Activated gamma-delta T cell (primary cell): ENCODE results near the gene ICOS.

Source experiments
- DNase-seq: peaks from one replicate; lab custom pipeline; 2025; lab: John Stamatoyannopoulos, UW
- total RNA-seq, 2 donors: gene quantifications; one replicate each; lab custom pipeline; 2026; lab: John Stamatoyannopoulos, UW

The ICOS gene, protein sequence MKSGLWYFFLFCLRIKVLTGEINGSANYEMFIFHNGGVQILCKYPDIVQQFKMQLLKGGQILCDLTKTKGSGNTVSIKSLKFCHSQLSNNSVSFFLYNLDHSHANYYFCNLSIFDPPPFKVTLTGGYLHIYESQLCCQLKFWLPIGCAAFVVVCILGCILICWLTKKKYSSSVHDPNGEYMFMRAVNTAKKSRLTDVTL
- 34.9 to 39.6 reads per million in 2 donors for total RNA-seq

DNA sequence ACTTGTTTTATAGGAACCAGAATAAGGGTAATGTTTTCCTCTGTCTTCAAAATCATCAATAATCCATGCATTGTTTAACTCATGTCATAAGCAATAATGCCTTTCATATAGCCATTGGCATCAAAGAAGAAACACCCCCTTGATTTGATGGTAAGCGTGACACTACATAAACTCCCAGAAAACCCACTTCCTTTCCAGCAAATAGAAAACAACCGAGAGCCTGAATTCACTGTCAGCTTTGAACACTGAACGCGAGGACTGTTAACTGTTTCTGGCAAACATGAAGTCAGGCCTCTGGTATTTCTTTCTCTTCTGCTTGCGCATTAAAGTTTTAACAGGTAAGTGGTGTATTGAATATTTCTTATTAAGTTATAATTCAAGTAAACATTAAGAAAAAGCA is at the start of gene ICOS:
Gene ICOS, plus strand, starts transcription at position 229 of the 400 bp plus-strand sequence. Its CDS starts 52 bp downstream, at position 281.
- DNase-seq, result no peak

DNA sequence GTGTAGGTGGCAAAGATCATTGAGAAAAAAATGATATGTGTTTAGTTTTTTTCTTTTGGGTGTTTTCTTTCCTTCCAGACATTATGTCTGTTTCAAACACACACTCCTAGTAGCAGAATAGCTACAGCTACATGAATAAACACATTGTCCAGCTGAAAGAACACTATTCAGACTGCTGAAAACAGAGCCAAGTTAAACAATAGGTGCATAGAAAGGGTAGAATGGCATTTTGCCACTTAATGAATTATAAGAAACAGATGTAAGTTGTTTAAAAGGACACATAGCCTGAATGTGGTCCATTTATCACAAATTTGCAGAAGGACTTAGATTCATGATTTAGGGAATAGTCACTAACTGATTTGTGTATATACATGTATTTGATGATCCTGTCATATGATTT is 48.9 kb upstream of the ICOS start:
- DNase-seq, result no peak

DNA sequence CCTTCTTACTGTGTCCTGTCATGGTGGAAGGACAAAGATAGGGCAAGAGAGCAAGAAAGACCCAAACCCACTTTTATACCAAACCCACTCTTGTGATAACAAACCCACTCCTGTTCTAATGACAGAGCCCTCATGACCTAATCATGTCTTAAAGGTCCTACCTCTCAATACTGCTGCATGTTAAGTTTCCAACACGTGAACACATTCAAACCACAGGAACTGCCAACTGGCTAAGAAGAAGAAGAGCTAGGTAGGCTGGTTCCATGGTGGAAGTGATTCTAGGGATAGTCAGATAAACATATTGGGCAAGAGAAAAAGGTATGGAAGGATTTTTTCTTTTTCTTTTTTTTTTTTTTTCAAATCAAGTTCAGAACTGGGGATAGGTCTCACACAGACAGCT is 47.0 kb upstream of the ICOS start:
- no peak for DNase-seq

DNA sequence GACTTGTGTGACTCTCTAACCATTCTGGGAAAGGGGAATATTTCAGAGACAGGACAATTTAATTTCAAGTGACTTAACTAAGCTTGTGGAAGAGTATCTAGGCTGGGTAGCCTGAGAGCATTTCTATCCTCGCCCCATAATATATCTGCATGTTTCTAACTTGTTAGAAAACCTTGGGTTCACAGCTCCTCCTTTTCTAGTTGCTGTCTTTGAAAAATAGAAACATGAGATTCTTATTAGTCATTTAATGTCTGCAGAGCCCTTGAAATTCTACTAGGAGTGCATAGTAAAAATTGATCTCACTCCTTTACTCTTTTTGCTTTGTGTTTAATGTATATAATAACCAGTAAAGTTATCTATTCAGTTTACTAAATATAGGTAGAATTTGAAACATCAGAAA is 46.6 kb upstream of the ICOS start:
- DNase-seq, result no peak

DNA sequence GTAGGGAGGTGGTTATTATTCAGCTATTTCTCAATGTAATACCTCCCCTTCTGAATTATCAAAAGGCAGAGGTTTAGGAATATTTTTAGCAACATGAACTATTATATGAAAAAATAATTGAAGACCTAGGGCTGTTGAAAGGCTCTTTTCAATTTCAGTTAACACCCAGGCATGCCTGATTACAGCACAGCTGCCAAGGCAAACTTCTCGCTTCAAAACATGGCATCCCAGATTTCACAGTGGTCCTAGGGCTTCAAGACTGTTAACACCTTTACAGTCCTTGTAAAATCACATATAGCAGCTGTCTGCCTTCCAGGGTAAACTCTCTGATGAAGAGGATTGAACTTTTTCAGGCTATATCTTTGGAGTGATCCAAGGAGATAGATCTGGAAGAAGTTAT is 45.8 kb upstream of the ICOS start:
- DNase-seq, result no peak

DNA sequence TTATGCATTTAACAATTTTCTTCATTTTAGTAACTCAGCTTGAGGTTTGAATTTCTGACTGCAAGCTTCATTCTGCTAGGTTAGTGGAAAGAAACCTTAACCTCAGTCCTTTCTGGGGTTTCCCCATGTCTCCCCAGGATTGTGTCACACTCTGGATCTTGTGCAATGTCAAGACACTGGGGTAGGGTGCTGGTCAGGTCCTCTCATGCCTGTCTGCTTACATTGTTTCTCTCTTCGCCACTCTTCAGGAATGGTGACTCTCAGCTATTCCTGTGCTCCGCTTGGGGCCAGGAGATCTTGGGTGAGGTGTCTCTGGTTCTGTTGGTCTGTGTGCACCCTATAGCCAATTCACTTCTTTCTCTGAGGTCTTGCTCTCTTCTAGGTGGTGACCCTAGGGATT is 45.1 kb upstream of the ICOS start:
- no peak for DNase-seq

DNA sequence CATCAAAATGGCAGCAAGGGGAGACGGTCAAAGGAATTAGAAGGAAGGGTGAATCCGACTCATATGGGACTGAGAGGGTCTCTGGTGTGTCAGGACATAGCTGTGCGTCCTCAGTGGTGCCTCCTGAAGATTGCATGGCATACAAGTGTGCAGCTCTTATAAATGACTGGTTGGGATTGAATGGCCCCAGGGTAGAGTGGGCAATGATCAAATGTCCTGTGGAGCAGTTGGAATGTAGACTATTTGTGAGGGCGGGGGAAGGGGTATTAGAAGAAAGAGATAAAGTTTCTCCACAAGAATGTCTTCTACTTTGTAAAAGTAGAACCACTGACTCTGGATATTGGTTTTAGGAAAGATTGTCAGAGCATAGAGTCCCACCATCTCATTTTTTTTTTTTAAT is 44.4 kb upstream of the ICOS start:
- no peak for DNase-seq

DNA sequence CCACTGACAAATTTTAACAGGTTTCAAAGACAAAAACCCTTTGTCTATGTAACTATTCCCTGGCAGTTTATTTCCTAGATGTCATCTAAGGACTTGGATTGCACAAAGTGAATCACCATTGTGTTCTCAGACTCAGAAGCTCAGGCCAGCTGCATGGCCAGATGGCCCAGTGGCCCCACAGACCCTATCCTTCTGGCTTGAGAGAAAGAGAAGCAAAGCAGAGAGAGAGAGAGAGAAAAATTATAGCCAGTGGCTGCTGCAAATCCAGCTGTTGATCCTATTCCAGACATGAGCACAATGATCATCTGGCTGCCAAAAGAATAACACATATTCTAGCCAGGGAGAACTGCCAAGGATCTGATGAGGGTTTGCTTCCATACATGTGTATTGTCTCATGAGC is 43.2 kb upstream of the ICOS start:
- DNase-seq, result no peak

DNA sequence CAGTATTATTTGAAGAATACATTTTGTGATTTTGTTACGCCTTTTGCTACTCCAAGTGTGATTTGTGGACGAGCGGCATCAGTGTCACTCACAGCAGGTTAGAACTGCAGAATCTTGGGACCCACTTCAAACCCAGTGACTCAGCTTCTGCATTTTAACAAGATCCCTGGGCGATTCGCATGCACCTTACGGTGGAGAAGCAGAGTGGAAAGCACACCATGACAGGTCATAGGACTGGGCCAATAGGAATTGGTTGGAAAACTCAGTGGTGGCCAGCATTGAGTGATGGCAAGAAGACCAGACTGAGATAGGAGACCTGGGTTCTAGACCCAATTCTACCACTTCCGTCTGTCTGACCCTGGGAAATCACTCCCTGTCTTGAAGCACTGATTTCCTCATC is 42.7 kb upstream of the ICOS start:
- no peak for DNase-seq

DNA sequence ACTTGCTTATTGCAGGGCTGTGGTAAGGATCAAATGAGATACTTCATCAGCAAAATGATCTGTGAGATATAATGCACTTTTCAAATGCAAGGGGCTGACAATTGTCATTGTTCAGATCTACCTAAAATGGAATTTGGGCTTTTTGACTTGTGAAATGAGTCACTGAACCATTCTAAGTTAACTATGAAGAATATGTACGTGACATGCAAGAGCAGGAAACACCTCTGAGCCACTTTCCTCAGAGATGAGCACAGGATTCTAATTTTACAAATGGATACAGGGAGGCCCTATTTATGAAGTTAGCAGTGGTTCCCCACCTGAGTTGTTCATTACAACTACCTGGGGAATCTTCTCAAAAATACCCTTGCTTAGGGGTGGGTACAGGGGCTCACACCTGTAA is 42.3 kb upstream of the ICOS start:
- DNase-seq, result no peak

DNA sequence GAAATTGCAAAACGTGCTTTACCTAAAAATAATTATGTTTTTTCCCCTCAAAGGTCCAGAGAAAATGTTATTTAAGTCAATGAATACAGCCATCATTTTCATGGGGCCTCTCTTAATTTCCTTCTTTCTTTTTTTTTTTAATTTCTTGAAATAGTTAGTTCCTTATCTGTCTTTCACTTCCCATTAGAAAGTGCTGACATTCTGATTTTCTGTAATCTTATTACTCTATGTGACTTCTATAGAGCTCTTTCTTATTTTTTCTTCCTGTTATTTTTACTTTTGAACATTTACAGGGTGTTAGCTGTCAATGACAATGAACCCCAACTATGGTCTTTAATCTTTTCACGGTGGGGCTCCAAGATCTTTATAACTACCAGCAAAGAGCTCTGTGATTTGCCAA is 39.0 kb upstream of the ICOS start:
- DNase-seq, result no peak

DNA sequence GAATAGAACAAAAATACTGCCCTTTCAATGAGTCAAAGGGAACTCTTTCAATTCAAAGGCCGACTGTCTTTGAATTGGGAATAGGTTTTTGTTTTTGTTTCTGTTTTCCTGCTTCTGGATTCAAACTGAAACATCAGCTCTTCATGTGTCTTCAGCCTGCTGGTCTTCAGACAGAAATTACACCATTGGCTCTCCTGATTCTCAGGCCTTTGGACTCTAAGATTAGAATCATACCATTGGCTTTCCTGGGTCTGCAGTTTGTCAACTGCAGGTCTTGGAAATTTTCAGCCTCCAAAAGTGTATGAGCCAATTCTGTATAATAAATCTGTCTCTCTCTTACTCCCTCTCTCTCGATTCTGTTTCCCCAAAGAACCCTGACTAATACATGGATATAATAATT is 37.9 kb upstream of the ICOS start:
- DNase-seq, result no peak

DNA sequence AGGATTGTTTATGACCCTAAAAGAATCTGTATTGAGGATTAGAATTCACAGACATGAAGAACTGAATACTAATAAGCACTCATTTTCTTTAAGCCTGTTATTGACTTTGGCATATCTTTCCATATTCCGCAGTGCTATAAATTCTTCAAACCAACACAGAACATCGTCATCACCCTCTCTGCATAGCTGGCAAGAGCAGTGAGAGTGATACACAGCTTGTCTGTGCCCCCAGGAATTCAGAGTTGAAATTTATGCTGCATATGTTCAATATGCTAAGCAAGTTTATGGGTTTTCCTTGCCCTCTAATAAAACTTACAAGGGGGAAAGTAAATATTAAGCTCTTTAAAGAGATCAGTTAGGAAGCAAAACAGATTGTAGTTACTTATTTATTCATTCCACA is 36.3 kb upstream of the ICOS start:
- no peak for DNase-seq

DNA sequence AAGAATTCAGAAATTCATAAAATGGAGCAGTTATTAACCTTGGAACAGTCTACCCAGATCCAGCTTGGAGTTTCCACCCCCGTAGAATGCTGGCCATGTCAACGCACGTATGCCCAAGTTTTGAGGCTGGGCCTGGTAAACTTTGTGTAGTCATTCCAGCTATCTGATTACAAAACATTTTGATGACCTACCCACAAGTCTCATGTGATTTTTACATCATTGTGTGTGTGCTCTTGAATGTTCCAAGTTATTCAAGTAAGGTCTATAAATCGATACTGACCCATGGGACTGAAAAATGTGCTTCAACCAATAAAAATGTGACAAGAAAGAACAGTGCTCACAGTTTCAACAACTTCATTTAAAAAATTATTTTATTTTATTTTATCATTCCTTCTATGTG is 32.5 kb upstream of the ICOS start:
- DNase-seq, result no peak

DNA sequence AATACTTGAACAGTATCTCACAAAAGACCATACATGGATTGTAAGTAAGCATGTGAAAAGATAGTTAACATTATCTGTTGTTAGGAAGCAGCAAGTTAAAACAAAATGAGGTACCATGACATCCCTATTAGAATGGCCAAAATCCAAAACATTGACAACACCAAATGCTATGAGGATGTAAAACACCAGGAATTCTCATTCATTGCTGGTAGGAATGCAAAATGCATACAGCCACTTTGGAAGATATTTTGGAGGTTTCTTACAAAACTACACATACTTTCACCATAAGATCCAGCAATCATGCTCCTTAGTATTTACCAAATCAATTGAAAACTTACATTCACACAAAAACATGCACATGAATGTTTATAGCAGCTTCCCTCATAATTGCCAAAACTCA is 30.9 kb upstream of the ICOS start:
- DNase-seq, result no peak

DNA sequence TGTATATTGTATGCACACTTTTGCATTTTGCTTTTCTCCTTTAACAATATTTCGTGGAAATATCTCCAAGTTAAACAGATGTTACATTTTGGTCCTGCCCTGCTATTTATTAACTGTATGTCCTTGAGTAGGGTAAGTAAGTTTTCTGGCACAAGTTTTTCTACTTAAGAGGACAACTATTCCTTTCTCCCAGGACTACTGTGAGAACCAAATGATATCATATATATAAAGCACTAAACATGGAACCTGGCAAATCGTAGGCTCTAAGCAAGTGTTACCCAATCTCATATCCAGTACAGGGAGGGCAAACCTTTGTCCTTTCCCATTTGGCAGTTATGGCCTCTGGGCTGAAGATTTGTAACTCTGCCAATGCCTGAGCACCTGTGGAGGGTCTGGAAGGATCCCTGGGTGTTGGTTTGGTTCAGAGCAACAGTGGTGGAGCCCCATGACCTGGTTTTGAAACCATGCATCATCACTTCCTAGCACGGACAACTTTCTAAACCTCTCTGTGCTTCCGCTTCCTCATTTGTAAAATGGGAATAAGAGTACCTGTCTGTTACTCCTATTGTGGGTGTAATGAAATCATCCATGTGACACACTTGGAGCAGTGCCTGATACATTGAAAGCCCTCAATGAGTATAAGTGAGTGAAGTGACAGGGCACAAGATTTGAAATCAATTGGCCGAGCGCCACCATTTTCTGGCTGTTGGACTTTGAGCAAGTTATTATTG is 28.3 kb upstream of the ICOS start:
- DNase-seq, result no peak

DNA sequence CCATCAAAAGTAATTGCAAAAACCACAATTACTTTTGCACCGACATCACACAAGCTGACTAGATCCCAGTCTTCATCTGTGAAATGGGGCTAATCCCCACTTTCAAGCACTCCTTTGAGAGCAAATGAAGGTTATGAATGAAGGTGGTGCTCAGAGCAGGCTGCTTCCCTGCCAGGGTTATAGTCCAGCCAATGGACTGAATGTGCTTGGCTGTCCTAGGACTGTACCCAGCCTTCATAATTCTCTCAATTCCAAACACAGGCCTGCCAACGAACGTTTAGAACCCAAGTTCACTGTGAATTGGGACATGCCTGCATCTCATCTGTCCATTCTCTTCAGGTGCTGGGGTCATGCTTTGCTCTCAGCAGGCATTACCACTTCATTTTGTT is 27.8 kb upstream of the ICOS start:
- no peak for DNase-seq

DNA sequence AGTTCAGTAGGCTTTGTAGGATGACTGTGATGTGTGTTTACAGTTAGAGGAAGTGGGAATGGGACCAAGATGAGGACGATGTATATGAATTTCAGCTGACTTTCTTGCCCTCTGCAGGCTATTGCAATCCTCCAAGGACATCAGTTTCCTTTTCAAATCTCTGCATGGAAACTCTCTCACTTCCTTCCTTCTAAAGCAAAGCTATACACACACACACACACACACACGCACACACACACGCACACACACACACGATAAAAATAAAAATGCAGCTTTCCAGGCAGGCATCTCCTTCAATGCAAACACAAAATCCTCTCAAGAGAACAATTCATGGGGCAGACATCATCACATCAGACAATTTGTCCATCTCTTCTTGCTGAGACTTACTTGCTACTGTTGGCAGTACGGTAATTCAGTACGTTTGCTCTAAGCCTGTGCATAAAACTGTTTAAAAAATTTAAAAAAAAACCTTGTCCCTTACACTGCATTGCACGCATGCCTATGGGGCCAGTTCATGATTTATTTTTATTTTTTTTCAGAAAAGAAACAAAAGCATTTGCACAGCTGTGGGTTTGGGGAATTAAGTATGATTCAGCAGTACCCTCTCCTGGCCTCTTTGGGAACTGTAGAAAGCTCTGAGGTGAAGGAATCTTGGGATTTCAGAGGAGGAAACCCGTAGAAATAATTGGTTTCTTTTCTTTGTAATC is 27.1 kb upstream of the ICOS start:
- DNase-seq, result no peak

DNA sequence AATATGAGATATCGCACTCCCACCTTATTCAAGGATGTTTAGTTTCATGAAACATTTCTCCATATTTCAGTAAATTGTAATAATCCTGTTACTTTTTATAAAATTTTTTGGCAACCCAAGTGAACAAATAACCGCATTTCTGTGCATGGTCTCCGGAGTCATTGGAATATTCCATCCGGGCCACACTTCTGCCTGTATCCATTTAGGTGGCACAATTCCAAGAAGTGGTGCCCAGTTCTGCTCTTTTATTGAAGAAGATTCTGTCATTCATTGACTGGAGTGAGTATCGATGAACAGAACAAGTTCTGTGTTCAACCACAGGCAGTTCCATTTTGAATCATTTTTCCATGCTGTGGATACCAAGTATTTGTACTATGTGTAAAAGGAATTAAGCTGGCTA is 26.6 kb upstream of the ICOS start:
- no peak for DNase-seq

DNA sequence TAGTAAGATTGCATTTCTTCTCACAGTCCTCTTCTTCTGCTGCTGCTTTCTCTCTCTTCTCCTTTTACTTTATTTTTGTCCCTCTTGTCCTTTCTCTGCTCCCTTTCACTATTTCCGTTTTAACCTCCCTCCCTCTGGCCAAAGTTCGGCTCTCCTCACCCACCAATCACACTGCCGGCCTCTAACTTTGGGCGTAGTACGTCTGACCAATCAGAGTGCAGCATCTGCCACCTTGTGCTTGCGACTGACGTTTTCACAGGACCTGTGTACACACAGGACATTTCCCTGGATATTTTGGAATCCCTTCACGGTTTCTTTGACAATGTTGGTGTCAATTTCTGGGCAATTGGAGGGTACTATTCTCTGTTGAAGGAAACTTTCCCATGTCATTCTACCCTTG is 22.6 kb upstream of the ICOS start:
- DNase-seq, result no peak

DNA sequence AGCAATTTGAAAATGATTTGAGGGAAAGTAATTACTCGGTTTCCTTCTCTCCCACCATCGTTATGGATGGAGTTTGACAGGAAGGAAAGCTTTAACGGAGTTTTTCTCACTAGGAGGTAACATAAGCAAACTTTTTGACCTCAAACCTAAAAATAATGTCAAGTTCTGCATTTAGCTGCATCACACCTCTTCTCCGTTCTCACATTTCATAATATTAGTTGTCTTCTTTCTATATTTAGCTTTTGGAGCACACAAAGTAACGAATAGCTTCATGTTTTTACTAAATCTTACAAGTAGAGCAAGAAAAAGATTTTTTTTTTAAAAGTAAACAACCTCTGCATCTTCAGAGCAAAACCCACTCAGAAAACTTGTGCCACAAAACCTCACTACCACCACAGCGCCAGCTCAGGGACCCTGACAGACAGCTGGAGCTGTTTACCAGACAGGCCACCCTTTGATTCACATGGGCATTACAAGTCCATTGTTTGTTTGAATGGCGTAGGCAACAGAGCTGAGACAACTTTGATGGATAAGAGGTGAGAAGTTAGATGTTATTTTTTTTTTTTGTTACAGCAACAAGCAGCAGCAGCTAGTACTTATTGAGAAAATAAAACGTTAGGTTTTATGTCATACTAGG is 21.9 kb upstream of the ICOS start:
- no peak for DNase-seq

DNA sequence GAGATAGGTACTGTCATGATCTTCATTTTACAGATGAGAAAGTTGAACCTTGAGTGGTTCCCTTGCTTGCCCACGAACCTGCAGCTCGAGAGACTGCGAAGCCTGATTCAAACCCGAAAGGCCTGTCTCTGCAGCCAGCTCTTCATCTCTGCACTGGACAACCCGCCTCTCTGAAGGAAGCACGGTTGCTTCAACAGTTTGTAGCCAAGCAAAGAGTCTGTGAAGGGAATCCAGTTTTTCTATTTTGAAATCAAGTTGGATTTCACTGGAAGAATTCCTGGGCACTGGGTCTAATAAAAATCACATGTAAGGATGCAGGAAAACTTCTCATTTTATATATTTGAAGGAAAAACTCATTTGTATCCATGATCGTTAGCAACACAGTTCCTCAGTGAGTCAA is 21.3 kb upstream of the ICOS start:
- DNase-seq, result no peak

DNA sequence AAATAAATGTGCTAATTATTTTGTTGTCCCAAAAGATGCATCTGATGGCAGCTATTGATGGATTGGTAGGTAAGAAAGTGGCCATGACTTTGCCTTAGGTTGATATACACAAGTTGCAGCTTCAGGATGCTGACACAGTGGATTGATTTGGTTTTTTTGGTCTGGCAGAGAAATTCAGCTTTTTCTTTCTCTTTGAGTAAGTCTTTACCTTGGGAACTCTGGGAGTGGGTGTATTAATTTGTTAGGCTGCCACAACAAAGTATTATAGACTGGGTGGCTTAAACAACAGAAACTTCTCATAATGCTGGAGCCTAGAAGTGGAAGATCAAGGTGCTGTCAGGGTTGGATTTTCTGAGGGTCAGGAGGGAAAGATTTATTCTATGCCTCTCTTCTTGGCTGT is 19.8 kb upstream of the ICOS start:
- no peak for DNase-seq
